ENCODE data around the gene KCND3. TPM values are rescaled to one million over a fixed set of nuclear protein-coding genes. Genes with fewer than 3 reads are reported as not detected.

Gene KCND3
- polyA plus RNA-seq, 6 donors from 2014 or later: 0.03 to 0.11 TPM; not detected in 4

- no peaks in the 10 kb centered on the region for H3K27me3 Mint-ChIP-seq
- no peak for ATAC-seq (ENCODE audit: low read depth in 2 of 2)
- no peaks in the 10 kb centered on the region for H3K36me3 Mint-ChIP-seq
- H3K27ac Mint-ChIP-seq: no peak overlapping the region
- no peak overlapping the region for H3K4me3 Mint-ChIP-seq
- no peak for DNase-seq
- no peaks in the 10 kb centered on the region for H3K9me3 Mint-ChIP-seq
- peaks cover 20 to 24% (median 23%) of the 10 kb centered on the region in 3 donors for H3K4me1 Mint-ChIP-seq
These were observed 262.4 kb downstream of the KCND3 start for GRCh38 chr1:111727056-111727455.

GRCh38 chr1:111725192-111725591 lies 264.3 kb downstream of the KCND3 start:
- H3K27ac Mint-ChIP-seq: peak overlapping the region in 1 of 6 donors; percentile 32
- ATAC-seq (ENCODE audit: low read depth in 2 of 2) (no peak), DNase-seq (no peak)
- no peaks in the 10 kb centered on the region for H3K36me3 Mint-ChIP-seq
- H3K27me3 Mint-ChIP-seq: no peaks in the 10 kb centered on the region
- H3K9me3 Mint-ChIP-seq: no peaks in the 10 kb centered on the region
- peaks cover 23 to 36% (median 24%) of the 10 kb centered on the region in 3 donors for H3K4me1 Mint-ChIP-seq
- no peak overlapping the region for H3K4me3 Mint-ChIP-seq

- ATAC-seq (ENCODE audit: low read depth in 2 of 2) (no peak), DNase-seq (no peak)
- no peak overlapping the region for H3K4me3 Mint-ChIP-seq
- H3K36me3 Mint-ChIP-seq: no peaks in the 10 kb centered on the region
- no peaks in the 10 kb centered on the region for H3K9me3 Mint-ChIP-seq
- H3K27me3 Mint-ChIP-seq: no peaks in the 10 kb centered on the region
- peak overlapping the region in 5 of 6 donors; percentile 30 to 94 (median 67) for H3K27ac Mint-ChIP-seq
- H3K4me1 Mint-ChIP-seq: peaks cover 21 to 36% (median 24%) of the 10 kb centered on the region in 3 donors
These were observed 265.6 kb downstream of the KCND3 start for GRCh38 chr1:111723871-111724270.

GRCh38 chr1:111723091-111723806 lies 266.2 kb downstream of the KCND3 start:
- DNase-seq (peak; percentile 47), ATAC-seq (ENCODE audit: low read depth in 2 of 2) (peak; percentile 92 to 96)
- no peak overlapping the region for H3K4me3 Mint-ChIP-seq
- H3K27me3 Mint-ChIP-seq: no peaks in the 10 kb centered on the region
- no peaks in the 10 kb centered on the region for H3K36me3 Mint-ChIP-seq
- H3K27ac Mint-ChIP-seq: peak overlapping the region; percentile 67 to 94 (median 90)
- H3K9me3 Mint-ChIP-seq: no peaks in the 10 kb centered on the region
- peaks cover 21 to 36% (median 24%) of the 10 kb centered on the region in 3 donors for H3K4me1 Mint-ChIP-seq

- H3K9me3 Mint-ChIP-seq: no peaks in the 10 kb centered on the region
- no peak for DNase-seq
- no peak for ATAC-seq (ENCODE audit: low read depth in 2 of 2)
- peak overlapping the region; percentile 8 to 94 (median 62) for H3K27ac Mint-ChIP-seq
- H3K4me3 Mint-ChIP-seq: peak overlapping the region in 1 of 8 donors; percentile 7
- no peaks in the 10 kb centered on the region for H3K27me3 Mint-ChIP-seq
- H3K36me3 Mint-ChIP-seq: no peaks in the 10 kb centered on the region
- H3K4me1 Mint-ChIP-seq: peaks cover 21 to 36% (median 24%) of the 10 kb centered on the region in 3 donors
These were observed 268.3 kb downstream of the KCND3 start for GRCh38 chr1:111720977-111721786.

Other genes starting within 250 kb of the KCND3 start
- gene DDX20, start 233.8 kb downstream of the KCND3 start, polyA plus RNA-seq (ENCODE audit: low read depth in 6 of 6): 10 to 100 TPM in 5 of 6 donors, 1 to 10 TPM in 1; 7.5 to 15.7 (median 11.5) TPM

Measured in naive B cell (primary cell).